GM21576 (cell line): ENCODE data around the gene APOL6.

Source experiments
- ATAC-seq: cut with Tn5 transposase; IDR thresholded peaks from one replicate; pipeline ENCODE4 v1.9.1; 2021; ENCODE audit warnings: mild to moderate bottlenecking, moderate library complexity; ENCODE audit not compliant: unreplicated experiment

The APOL6 gene, protein sequence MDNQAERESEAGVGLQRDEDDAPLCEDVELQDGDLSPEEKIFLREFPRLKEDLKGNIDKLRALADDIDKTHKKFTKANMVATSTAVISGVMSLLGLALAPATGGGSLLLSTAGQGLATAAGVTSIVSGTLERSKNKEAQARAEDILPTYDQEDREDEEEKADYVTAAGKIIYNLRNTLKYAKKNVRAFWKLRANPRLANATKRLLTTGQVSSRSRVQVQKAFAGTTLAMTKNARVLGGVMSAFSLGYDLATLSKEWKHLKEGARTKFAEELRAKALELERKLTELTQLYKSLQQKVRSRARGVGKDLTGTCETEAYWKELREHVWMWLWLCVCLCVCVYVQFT

DNA sequence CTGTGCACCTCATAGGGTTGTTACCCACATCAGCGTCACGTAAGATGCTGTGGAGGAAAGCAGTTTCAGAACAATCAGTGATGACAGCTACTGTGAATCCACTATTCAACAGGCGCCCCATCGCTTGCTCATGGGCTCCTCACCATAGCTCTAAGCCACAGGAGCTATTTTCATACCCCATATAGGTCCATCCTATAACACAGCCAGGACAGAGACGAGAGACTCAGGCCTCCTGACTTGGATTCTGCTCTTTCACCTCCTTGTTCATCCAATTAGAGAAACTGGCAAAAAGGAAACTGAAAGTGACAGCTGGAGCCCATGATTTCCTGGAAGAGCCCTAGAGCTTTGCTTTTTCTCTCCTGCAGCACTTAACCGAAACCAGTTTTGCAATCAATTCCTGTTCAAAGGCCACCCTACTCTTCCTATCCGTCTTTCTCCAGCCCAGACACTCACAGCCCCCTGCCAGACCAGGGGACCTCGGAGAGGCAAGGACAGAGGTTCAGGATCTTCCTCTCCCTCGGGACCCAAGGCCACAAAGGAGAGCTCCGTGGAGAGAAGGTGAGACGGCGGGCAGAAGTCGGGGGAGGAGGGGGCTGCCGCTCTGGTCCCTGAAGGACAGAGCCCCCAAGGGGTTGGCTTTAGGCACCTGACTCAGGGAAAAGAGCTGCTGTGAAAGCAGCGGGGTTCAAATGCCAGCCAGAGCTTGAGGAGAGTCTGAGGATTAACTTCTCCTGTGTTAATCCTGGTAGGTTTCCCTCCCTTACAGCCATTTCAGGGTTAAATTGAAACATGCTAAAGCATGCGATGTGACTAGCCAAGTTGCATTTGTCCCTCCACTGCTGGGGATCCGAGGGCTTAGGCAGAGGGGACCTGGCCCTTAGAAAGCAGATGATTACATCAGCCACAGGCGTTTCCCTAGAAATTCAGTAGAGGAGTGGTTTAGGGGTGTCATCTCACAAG lies at the start of gene APOL6:
Gene APOL6, plus strand, starts transcription at position 381 of the 960 bp plus-strand sequence. CDS start 7,980 bp downstream, outside the sequence.
- peak; percentile 51 for ATAC-seq

DNA sequence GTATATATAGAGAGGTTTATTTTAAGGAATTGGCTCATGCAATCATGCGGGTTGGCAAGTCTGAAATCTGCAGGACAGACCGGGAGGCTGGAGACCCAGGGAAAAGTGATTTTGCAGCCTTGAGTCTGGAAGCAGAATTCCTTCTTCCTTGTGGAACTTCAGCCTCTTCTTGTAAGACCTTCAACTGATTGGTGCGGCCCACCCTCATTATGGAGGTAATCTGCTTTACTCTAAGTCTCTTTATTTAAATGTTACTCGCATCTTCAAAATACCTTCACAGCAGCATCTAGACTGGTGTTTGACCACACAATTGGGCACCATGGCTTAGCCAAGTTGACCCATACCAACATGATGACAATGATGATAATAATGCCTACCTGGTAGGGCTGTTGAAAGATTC lies 48.9 kb upstream of the APOL6 start:
- ATAC-seq = no peak

DNA sequence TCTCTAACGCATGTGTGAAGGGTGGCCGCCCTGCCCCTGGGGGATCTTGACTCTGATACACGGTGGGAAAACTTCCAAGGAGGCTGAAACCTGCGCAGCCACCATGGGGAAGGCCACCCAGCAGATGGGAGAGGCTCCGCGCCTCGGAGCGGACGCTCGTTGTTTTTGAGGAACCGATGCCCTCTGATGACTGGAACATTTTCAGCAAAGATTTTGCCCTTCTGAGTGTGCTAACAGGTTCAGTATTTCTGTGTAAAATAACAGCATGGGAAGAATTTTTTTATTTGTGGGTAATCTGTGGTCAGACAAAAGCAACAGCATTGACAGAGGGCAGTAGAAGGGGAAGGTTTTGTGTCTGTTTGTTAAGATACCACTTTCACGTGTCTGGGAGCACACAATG lies 47.8 kb upstream of the APOL6 start:
- no peak for ATAC-seq

DNA sequence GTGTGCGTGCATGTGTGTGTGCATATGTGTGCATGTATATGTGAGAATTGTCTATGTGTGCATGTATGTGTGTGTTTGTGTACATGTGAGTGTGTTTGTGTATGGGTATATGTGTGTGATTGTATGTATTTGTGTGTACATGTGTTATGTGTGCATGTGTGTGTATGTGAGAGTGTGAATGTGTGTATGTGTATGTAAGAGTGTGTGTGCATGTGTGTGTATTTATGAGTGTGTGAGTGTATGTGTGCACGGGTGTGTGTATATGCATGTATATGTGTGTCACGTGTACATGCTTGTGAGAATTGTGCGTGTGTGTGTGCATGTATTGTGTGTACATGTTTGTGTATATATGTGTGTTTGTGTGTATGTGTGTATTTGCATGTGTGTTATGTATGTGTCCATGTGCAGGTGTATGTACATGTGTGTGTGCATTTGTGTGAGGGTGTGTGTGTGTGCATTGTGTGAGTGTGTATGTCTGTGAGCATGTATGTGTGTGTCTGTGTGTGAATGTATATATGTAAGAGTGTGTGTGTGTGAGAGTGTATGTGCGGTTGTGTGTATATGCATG lies 47.1 kb upstream of the APOL6 start:
- no peak for ATAC-seq

DNA sequence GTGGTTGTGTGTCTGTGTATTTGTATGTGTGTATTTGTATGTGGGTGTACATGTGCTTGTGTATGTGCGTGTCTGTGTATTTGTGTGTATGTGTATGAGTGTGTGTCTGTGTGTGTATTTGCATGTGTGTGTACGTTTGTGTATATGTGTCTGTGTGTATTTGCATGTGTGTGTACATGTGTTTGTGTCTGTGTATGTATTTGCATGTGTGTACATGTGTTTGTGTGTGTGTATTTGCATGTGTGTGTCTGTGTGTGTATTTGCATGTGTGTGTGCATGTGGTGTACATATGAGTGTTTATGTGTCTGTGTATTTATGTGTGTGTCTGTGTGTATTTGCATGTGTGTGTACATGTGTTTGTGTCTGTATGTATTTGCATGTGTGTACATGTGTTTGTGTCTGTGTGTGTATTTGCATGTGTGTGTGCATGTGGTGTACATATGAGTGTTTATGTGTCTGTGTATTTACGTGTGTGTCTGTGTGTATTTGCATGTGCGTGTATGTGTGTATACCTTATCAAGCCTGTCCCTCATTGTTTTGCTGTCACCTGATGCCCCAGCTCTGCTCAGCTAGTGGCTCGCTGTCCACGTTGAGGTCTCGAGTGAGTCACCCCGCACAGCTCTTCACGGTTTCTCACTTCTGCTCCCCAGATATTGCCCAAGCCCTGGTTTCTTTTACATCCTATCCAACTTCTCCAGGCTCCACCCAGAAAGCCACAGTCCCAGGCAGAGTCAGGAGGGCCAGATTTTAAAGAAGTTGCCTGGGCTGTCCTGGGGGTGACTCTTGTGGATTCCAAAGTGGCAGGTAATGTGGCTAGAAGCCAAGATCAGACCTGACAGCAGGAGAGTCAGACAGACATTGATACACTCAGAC lies 46.3 kb upstream of the APOL6 start:
- no peak for ATAC-seq

DNA sequence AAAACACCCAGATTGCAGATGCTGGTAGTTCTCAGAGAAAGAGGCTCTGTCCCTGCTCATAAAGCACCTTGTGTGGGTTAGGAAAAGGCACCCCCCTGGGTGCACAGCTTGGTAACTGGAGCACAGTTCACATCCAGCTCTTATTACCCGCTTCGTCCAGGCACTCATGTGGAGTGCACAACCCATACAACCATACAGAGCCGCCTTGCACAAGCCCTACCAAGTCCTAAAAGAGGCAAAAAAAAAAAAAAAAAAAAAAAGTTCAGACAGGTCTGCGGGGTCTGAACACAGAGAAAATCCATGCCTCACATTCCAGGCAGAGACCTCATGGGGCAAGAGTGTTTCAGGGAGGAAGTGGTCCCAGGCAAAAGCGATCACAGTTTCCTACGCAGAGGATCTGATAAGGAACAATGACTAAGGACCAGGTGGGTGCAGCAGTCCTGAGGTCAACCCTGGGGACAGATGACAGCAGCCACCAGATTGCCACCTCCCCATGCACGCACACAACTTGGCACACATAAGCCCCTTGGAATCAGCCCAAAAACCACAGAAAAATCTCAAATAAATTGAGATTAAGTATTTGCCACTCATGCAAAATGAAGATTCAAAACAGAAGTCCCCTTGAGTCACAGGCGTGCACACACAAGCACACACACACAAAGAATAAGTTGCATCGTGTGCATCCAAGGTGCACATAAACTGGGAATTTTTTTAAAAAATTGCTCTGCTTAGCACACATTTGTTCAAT lies 43.5 kb upstream of the APOL6 start:
- no peak for ATAC-seq

DNA sequence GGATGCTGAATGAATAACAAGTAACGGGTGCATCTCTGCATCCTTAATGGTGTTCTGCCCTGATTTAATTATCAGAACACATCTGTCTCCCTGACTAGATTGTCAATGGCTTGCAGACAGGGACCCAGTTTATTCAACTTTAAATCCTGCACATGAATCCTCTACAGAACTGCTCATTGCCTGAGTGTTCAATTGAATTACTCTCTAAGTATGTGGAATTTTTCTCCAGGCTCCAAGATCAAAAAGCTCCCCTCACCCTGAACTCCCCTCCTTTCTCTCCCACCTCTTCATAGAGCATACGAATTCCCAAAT lies 42.9 kb upstream of the APOL6 start:
- ATAC-seq = no peak

DNA sequence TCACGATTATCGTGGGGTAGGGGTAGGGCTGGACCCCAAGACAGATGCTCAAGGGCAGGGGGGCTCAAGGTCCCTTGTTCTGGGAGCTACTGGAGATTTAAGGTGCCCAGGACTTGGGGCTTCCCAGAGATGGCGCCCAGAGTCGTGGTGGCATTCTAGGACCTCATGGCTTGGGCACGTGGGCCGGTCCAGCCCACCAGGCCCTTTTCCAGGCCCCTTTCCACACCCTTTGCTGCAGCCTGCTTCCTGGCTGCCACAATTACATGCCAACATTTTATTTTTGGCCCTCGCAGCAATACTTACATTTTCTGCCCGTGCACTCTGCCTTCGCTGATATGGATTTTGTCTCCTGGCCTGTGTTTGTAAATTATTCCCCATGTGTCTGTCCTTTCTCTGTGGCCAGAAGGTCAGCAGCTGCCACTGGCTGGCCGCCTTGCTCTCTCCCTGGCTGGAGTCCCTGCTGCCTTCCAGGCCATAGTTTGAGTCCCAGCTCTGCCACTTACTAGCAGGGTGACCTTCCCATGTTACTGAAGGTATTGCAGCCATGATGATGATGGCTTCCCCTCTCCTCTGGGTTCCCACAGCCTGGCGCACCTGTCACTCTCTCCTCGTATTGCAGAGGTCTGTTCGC lies 42.3 kb upstream of the APOL6 start:
- ATAC-seq = no peak

DNA sequence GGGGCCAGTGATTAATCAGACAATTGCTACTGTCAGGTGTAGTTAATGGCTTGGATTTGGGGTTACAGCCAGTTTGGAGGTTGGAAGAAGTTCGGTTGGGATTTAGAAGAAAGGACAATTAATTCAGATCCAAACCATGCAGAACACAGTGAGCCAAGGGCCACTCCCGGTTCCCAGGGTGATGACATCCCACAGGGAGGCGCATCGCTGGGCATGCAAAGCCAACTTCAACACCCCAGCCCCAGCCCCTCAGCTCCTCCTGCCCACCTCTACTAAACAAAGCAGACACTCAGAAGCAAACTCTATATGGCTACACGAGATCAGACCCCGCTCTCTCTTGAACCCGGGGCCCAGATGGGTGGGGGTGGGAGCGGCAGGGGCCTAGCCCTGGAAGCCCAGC lies 41.3 kb upstream of the APOL6 start:
- ATAC-seq = no peak

DNA sequence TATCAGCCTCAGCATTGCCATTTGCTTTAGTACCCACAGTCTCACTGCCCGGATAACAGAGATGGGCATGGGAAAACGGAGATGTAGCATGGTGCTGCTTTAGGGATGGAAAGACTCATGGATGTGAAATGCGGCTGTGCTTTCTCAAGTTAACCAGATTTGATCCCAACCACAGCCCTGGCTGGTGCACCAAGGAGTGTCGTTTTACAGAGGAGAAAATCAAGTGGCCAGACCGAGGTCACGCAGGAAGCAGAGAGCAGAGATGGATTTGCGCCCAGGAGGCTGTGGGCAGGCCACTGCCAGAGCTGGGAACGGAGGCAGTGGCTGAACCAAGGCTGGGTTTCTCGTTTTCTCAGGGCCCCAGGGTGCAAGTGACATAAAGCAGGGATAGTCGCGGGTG lies 40.2 kb upstream of the APOL6 start:
- ATAC-seq = no peak

DNA sequence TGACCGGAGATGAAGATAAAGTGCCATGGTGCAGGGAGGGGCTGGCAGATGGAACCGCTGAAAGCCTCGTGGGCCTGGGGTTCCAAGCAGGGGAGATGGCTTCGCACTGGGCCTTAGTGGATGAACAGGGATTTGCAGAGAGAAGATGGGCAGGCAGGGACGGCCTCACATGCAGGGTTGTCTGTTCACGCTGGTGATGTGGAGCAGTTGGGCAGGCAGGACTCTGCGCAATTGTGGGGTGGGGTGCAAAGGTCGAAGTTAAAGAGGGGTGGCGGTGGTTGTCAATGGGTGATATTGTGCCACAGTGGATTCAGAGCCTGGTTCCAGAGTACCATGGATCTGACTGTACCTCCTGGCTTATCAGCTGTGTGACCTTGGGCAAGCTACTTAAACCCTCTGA lies 39.0 kb upstream of the APOL6 start:
- no peak for ATAC-seq

DNA sequence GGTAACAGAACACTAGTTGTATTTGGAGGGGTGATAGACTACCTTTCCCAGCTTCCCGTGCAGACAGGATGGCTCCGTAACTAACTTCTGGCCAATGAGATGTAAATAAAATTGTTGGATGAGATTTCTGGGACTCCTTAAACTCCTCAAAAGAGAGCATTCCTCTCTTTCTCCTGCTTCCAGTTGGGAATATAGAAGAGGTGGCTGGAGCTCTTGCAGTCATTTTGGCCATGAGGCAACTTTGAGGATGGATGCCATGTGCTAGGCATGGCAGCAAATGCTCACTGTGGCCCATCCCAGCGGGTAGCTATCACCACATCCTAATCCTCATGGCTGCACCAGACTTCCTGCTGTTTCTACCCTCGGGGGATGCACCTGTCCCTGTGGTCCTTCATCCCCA lies 38.5 kb upstream of the APOL6 start:
- no peak for ATAC-seq

DNA sequence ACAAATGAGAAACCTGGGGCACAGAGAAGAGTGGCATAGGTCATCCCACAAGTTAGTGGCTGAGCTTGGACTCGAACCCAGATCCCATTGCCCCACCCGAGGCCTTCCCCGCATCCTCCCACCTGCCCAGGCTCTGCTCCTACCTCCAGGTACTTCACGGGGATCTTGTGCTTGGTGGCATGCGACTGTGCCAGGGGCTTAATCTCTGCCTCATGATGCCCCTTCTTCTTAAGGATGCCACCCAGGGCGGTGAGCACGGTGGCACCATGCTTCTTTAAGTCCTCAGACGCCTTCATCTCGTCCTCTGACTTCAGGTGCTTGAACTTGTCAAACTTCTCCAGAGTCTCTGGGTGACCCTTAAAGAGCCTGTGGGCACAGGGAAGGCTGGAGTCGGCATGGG lies 37.5 kb upstream of the APOL6 start:
- no peak for ATAC-seq

DNA sequence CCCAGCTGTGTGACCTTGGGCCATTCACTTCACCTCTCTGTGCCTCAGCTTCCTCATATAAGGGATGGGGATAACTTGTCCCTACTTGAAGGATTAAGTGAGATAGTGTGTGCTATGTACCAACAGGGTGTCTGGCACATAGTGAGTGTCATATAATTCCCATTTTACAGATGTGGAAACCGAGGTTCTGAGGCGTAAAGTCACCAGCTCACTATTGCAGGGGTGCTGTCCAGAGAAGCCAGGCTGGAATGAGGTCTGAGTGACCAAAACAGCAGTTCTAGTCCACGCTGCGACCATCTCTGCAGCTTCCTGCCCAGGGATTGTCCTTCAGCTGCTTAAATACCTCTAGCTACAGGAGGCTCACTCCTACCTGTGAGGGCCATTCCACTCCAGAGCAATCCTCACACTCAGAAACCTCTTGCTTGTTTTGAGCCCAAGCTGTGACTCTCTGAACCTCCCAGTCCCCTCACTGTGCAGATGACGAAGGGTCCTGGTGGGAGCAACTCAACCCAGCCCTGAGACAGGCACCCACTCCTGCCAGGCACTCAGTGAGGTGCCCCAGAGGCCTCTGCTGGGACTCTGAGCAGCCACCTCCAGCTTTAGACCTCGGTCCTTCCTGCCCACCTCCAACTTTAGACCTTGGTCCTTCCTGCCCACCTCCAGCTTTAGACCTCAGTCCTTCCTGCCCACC lies 36.9 kb upstream of the APOL6 start:
- ATAC-seq = no peak

DNA sequence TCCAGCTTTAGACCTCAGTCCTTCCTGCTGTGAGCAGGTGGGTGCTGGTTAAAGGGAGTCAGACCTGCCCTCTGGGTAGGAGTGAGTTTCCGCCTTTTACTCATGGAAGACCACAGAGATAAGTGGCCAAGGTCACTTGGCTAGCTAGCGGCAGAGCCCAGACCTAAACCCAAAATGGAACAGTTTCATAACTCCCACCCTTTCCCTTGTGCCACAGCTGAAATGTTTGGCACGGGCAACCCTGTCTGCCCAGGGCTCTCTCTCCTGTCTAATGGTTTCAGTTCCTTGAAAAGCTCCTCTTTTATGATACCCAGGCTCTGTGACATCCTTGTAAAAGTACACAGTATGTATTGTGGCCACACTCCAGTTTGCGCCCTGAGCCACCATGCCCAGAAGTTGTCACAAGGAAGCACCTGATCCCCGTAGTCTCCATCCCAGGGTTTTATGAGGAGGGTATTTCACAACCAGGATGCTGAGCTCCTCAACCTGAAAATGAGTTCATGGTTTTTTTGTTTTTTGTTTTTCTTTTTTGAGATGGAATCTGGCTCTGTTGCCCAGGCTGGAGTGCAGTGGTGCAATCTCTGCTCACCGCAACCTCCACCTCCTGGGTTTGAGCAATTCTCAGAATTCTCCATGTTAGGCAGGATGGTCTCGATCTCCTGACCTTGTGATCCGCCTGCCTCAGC lies 36.2 kb upstream of the APOL6 start:
- no peak for ATAC-seq

DNA sequence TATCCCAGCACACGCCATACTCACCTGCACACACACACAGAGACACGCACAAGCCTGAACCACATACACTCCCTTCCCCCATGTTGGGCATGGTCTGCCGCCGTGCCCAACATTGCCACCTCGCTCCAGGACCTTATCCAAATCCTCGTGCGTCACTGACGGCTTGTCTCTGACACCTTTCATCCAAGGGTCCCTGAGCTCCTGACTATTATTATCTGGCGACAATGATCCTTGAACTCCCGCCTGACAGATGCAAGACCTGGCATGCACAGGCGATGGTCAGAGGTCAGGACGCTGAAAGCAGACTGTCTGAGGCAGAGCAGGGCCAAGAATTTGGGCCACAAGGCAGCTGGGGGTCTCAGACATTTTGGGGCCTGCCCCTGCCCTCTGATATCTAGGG lies 35.3 kb upstream of the APOL6 start:
- no peak for ATAC-seq

DNA sequence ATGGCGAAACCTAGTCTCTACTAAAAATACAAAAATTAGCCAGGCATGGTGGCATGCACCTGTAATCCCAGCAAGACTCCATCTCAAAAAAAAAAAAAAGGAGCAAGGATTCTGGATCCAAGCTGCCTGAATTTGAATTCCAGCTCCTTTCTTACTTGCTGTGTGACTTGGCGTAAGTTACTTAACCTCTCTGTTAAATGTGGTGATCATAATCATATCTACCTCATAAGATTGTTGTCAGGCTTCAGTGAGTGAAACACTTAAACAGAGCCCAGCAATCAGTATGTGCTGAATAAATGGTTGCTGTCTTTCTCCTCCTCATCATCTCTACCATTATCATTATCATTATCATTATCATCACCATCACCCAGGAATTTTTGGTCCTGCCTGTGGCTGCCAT lies 33.8 kb upstream of the APOL6 start:
- no peak for ATAC-seq

DNA sequence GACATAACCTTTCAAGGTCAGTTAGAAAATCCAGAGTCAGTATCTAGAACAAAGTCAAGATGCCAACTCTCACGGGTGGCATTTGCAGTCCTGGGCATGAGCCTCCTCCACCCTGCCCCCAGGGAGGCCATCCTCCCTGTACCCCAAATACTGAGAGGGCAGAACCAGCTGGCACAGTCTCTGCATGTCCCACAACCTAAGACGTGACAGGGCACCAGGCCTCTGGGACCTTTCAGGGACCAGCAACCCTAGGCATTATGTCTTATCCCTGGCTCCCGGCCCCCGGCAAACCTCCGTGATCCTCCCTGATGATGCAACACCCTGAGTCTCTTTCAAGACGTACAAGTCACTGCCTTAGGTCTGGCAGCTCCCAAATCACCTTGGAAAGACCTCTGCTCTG lies 33.1 kb upstream of the APOL6 start:
- ATAC-seq = no peak

DNA sequence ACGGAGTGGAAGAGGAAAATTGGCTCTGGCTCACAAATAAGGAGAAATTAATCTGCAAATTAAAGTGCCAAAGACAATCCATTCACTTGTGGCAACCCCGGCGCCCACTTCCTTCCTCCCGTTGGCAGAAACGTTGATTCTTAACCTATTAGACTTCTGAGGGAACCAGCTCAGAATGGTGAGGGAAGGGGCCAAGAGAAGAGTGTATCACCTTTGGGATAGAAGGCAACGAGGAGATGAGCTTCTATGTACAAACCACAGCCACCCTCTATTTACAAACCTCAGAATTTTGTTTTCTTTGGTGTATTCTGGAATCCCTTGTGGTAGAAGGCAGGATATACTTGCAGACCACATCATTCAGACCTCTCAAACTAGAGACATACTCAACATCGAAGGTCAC lies 32.2 kb upstream of the APOL6 start:
- no peak for ATAC-seq
